NCI-H345 treated with DMSO at 0.1 percent for 48 hours (cell line): ENCODE data around the gene BAIAP2L2.
A peak's percentile ranks its signal among the peaks of the same experiment; 100 is the strongest.
"Not testable (repeated sequence)": the region's sequence is repeated elsewhere in the genome, so short reads cannot be mapped to it uniquely, and the experiment has no call there.

Experiments used
- DNase-seq: peaks from one replicate; lab custom pipeline; 2025; ENCODE audit not compliant: unreplicated experiment; lab: John Stamatoyannopoulos, UW

BAIAP2L2 gene

GRCh38 chr22:38129856-38130255, 19.4 kb upstream of the BAIAP2L2 start:
- no peak for DNase-seq

DNA sequence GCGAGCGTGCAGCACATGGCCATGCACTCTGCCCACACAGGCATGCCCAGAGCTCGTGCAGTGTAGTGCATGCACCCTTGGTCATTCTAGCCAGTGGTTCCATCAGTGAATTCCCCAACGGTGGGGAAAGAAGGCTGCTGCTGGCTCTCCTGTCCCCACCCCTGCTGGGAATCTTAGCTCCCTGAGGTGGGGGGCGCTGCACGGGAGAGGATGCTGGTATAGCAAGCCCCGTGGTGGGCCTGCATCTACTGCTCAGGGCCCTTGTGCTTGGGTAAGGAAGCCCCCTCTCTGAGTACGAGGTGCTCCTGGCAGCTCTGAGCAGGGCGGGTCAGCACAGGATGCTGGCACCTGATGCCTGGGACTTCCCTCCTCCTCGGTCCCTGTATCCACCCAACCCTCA, 18.5 kb upstream of the BAIAP2L2 start:
- DNase-seq = no peak

DNA sequence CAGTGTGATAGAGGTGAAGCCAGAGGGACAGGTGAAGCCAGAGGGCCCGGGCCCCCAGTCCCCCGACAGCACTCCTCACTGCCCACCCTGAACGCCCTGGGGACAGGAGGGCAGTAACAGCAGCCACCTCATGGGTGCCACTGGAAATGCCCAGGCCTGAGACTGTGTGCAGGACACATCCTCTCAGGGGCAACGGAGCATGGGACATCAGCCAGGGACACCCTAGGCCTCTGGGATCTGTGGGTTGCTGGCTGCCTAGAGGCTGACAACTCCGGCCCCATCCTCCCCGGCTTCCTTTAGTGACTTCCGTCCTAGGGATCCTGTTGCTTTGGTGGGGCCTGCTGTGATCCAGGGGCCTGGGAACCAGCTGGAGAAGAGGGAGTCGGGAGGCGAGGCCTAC, 17.4 kb upstream of the BAIAP2L2 start:
- DNase-seq = no peak

DNA sequence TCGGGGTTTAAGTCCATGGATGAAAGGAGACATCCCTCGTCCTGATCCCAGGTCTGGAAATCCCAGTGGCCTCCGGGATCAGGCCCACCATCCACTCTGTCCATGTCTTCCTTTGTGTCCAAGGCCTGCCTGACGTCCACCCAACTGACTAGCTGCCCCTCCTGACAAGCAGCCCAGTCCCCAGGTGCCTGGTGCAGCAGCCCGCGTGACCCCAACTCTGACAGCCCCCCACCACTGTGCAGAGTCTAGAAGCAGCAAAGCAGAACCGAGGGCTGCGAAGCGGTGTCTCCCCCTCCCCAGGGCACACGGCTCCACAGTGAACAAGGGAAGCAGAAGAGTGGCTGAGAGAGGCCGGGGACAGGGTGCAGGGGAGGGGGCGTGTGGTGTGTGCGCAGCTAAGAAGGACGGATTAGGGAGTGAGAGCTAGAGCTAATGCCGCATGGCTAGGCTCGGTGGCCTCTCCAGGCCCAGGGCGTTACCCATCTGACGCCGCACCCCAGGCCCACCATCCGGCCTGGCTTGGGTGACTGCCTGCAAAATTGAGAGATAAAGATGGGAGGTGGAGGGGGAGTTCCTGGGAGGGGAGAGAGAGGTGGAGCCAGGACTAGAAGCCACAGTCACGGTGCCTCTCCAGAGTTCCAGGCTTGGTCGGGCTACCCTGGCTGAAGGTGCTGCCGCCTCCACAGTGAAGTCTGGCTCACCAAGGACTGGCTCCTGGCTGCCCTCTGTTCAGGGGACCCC, 16.6 kb upstream of the BAIAP2L2 start:
- DNase-seq = no peak

- no peak for DNase-seq
These were observed 15.3 kb upstream of the BAIAP2L2 start for GRCh38 chr22:38125751-38126201.

- no peak for DNase-seq
These were observed 14.6 kb upstream of the BAIAP2L2 start for GRCh38 chr22:38125038-38125610.

- no peak for DNase-seq
These were observed 13.9 kb upstream of the BAIAP2L2 start for GRCh38 chr22:38124236-38124974.

DNA sequence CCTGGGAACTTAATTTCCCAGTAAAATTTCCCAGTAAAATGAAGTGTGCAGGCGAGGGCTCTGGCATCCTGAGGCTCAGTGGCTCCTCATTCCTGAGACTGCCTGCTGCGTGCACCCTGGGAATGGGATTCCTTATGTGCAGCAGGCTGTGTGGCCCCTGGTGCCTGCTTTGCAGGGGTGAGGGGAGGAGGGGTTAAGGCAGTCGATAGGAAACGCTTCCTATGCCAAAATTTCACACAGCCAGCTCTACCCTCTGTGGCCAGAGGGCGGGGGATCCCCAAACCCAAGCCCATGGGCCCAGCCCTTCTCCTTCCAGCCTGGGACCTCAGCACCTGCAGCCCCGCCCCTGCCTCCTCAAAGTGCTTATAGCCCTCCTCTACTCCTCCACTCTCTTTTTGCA, 12.1 kb upstream of the BAIAP2L2 start:
- no peak for DNase-seq

DNA sequence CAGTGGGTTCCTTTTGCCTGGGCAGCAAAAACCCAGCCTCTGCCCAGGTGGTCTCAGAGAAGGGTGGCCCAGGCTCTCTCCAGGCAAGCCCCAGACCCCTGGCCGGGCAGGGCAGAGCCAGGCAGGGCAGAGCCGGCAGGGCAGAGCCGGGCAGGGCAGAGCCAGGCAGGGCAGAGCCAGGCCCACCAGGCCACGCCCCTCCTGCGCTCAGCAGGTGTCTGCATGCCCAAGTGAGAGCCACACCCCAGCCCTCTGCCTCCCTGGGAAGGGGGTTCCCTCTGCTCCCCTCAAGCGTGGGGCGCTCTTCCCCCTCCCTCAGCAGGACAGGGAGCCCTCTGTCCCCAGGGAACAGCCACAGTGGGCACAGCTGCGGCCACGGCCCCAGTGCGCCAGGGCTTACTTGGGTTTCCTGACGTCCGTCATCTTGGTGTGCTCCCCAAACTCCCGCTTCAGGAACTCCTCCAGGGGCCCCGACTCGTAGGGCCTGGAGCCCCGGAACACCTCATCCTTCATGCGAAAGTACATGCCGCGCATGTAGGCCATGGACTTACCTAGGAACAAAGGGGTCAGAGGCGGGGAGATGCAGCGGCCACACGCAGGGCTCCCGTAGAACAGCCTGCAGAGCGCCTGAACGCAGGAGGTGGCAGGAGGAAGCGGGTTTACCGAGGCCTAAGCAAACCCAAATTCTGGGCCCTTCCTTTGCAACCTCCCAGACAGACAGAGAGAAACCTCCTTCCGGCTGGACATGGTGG, 10.1 kb upstream of the BAIAP2L2 start:
- no peak for DNase-seq

DNA sequence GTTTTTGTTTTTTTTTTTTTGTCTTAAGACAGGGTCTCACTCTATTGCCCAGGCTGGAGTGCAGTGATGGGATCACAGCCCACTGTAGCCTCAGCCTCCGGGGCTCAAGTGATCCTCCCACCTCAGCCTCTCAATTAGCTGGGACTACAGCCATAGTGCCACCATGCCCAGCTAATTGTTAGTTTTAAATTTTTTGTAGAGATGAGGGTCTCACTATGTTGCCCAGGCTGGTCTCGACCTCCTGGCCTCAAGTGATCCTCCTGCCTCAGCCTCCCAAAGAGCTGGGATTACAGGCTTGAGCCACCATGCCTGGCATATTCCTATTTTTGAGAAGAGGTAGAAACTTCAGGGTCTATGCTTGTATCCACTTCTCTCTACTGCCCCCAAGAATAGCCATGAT, 8.3 kb upstream of the BAIAP2L2 start:
- not testable (repeated sequence) for DNase-seq

DNA sequence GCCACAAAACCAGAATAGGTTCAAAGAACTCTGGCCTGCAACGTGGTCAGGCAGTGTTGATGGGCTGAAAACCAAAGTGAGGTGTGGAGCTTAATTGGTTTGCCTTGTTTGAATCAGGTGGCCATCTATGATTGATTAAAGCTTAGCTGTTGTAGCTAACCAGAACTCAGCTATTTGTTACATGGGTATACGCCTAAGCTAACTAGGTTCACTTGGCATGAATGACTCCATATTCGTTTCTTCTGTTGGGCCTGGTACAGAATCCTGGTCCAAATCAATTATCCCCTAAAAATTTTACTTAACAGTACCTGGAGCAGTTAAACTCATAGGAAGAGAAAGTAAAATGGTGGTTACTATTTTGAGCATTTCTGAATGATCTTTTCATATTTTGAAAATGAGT, 7.7 kb upstream of the BAIAP2L2 start:
- no peak for DNase-seq

- not testable (repeated sequence) for DNase-seq
These were observed 7.1 kb upstream of the BAIAP2L2 start for GRCh38 chr22:38117556-38117955.

DNA sequence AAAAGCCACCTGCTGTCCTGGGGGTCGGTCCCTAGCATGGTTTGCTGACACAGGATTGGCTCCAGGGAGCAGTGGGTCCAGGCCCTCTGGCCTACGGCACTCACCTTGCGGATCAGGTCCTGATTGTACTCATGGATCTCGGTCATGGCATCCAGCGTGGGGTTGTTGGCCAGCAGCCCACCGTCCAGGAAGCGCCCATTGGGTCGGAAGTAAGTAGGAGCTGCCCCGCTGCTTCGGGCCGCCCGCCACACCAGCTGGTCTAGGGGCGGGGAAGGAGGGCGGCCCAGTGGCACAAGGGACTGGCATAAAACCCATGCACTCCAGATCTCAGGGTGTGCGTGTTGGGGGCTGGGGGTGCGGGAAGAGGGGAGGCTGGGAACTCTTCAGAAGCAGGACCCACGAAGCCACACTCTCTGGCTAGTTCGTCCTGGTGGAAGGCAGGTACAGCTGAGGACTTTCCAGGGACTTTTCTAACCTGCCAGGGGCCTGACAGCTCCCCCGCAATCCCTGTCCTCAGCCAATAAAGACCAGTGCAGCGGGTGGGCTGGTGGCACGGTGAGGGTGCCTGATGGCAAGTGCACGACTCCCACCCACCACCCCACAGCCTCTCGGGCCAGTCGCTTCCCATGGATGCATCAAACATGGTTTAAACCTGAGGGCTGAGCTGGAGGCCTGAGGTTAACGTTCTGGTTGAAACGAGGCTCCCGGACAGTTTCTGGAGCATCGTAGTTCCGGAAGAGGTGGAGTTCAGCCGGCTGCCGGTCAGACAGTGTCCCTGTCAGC, 5.1 kb upstream of the BAIAP2L2 start:
- DNase-seq = no peak

DNA sequence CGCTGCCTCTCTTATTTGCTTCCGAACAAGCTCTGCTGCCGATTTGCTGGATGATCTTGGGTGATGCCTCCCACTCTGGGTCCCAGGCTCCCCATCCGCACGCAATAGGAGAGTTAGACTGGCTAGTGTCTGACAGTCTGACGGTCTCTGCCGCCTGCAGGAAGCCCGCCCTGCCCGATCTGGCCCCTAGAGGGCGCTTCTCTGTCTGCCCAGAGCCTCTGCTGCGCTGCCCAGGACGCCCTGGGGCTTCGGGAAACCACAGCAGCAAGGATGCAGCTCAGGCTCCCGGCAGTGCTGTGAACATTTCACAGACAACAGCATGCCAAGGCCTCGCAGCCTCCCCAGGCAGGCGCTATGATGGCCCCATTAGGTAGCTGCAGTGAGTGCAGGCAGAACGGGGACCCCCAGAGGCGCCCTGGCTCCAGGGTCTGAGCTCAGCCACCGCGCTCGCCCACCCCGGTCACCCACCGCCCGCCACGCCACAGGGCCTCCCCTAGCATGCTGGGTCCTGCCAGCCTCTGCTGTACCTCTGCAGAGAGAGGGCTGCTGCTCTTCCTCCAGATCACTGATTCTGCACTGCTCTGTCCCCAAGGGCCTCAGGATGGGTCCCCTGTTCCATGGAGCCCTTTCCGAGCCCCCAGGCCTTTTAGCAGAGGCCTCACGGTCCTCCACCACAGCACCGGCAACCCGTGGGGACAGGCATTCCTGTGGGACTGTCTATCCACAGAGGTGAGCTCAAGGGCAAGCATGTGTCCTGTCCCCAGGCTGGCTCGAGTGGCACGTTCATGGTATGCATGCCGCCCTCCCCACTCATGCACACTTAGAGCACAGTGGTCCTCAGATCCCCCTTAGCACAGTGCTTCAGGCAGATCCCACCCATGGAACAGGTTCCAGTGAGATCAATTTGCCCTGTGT, 4.3 kb upstream of the BAIAP2L2 start:
- peak; percentile 5 for DNase-seq

DNA sequence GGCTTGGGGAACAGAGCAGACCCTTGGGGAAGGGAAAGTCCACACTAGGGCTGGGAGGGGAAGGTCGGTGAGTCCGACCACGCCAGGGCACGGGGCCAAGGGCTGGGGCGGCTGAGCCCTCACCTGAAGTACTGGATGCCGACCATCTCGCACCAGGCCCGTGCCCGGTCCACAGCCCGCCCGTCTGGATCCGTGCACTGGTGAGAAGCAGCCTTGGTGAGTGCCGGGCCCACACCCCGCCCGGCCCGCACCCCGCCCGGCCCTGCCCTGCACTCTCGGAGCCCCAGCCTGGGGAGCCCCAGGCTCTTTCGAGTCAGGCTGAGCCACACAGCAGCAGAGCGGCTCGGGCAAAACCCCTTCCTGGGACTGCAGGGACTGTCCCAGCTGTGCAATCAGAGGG, 1.9 kb upstream of the BAIAP2L2 start:
- DNase-seq = no peak

DNA sequence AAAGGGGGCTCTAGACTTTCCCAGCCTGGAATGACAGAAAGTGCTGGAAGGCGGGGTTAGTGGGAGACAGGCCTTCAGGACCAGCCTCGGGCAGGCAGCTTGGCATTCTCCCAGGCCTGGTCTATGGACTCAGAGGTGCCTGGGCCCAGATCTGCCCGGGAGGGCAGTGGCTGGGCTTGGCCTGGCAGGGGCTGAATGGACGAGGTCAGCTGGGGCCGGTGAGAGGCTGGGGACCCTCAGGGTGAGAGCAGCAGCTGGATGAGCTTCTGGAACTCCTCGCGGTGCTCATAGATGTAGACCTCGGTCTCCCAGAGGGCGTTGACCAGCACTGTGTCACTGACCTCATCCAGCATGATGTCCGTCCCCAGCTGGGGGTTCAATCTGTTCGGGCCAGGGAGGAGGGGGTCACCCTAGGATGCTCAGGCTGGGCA, 1.5 kb upstream of the BAIAP2L2 start:
- DNase-seq = no peak

DNA sequence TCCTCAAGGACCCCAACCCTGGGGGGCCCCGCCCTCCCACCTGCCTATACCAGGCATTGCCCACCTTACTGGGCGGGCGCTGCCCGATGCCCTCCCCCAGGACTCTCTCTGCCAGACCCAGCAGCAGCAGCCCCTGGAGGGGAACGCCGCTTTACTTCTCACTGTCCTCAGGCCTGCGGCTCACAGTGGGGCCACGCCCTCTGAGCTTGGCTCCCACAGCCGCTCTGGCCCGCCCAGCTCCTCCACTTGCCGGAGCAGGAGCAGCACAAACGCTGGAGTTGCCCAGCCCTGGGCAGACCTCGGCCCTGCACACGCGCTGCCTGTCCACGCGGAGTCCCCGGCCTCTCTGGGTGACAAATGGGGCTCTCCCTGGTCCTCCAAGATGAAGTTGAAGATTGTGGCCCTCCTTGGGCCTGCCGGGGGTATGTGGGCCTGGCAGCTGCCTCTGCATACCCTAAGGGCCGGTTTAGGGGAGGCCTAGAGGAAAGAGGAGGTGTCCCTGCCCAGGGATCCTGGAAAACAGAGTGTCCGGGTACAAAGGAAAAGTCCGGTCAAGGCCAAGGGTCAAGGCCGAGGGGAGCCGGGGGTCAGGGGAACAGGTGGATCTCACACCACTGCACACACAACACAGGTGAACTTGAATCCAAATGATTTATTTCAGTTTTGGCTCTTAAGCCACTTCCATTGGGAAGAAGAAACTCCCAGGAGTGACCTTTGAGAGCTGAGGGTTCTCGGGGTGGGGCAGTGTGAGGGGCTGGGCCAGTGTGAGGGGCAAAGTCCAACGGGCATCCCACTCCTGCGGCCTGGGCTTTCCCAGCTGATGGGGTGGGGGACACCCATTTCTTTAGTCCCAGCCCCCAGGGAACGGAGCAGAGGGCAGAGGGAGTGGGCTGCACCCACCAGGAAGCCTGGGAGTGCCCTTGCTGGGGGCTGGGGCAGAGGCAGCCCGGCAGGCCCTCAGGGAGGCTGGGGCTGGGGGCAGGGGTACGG, 674 bp upstream of the BAIAP2L2 start:
- DNase-seq = no peak

GRCh38 chr22:38109371-38110001, 998 bp downstream of the BAIAP2L2 start:
- DNase-seq = no peak
